A549 (cell line): ENCODE data around the gene SLC30A1. TPM values are rescaled to one million over a fixed set of nuclear protein-coding genes. Genes with fewer than 3 reads are reported as not detected.

ENCODE experiments used
- ATAC-seq, 2 experiments: fragments of 200-7000 bp in 1 of 2; fragments of >200 bp in 1 of 2; cut with Nextera tagmentation in 1 of 2; cut with Tn5 transposase in 1 of 2; 3 replicates each; pipeline versions ENCODE4 v1.8.0 to v1.9.1; 2018 to 2020; ENCODE audit warnings: mild to moderate bottlenecking in 1 of 2, moderate library complexity in 1 of 2
- CTCF ChIA-PET: fragments of 300-600 bp; sonication (Branson Sonifier 250); formaldehyde crosslinking; extraction: SDS; loops from one replicate; lab custom pipeline; 2021; ENCODE audit warnings: antibody characterized with exemption, inconsistent platforms; lab: Yijun Ruan, JAX
- POLR2A ChIA-PET: fragments of 350-600 bp; formaldehyde crosslinking; extraction: SDS; loops from one replicate; lab custom pipeline; 2021; ENCODE audit warnings: antibody characterized with exemption, inconsistent platforms; lab: Yijun Ruan, JAX
- DNase-seq, 2 experiments: peaks; one replicate each; pipeline versions ENCODE4 v3.0.0 to v3.0.0-alpha.2; 2011 to 2016; ENCODE audit warnings: low read depth in 1 of 2, low spot score in 1 of 2
- FAIRE-seq: peaks from 2 replicates; lab custom pipeline; 2011; peaks lifted over from hg19 to GRCh38; lab: Jason Lieb, UNC
- H3K27ac ChIP-seq, 2 experiments: fragments of >200 bp; sonication (Bioruptor Twin); formaldehyde crosslinking; 3 replicates each; pipeline ENCODE4 v1.5.1; 2016 to 2017
- H3K4me1 ChIP-seq: fragments of >200 bp; sonication (Bioruptor Twin); formaldehyde crosslinking; 3 replicates; pipeline ENCODE4 v1.6.1; 2016
- H3K4me2 ChIP-seq: fragments of >200 bp; sonication (Bioruptor Twin); formaldehyde crosslinking; 3 replicates; pipeline ENCODE4 v1.6.1; 2016
- H3K4me3 ChIP-seq: fragments of >200 bp; sonication (Bioruptor Twin); formaldehyde crosslinking; 3 replicates; pipeline ENCODE4 v1.5.1; 2016
- H3K9me3 ChIP-seq: fragments of >200 bp; sonication (Bioruptor Twin); formaldehyde crosslinking; 3 replicates; pipeline ENCODE4 v1.6.1; 2016
- CBX2 ChIP-seq: fragments of 200-600 bp; sonication (generic); IDR thresholded peaks from 2 replicates; pipeline ENCODE4 v1.6.1; 2016; ENCODE audit warnings: low read depth, mild to moderate bottlenecking, borderline replicate concordance
- CBX8 ChIP-seq: fragments of 200-600 bp; sonication (generic); IDR thresholded peaks from 2 replicates; pipeline ENCODE4 v1.6.1; 2016
- EHMT2 ChIP-seq: fragments of 200-600 bp; sonication (generic); IDR thresholded peaks from 2 replicates; pipeline ENCODE4 v1.6.1; 2016; ENCODE audit warnings: antibody characterized with exemption, low read depth, mild to moderate bottlenecking, moderate library complexity
- EP300 ChIP-seq, 2 experiments: fragments of >200 bp; sonication (Bioruptor Twin); formaldehyde crosslinking; IDR thresholded peaks; 2 replicates in 1 of 2; 3 replicates in 1 of 2; pipeline ENCODE4 v1.6.1; 2016 to 2017
- ESRRA ChIP-seq: fragments of 150-350 bp; IDR thresholded peaks from 2 replicates; pipeline ENCODE4 v1.6.1; 2014; ENCODE audit warnings: mild to moderate bottlenecking, low read length, borderline replicate concordance
- MAFK ChIP-seq: fragments of 450-650 bp; IDR thresholded peaks from 2 replicates; pipeline ENCODE4 v1.6.1; 2014; ENCODE audit not compliant: partially characterized antibody
- MAZ ChIP-seq: fragments of 150-350 bp; IDR thresholded peaks from 2 replicates; pipeline ENCODE4 v1.6.1; 2014; ENCODE audit warnings: antibody characterized with exemption, low read depth, low read length, borderline replicate concordance
- NFE2L2 ChIP-seq: fragments of 150-350 bp; conservative IDR thresholded peaks from 2 replicates; pipeline ENCODE4 v1.6.1; 2014; ENCODE audit warnings: low read length
- NPAS2 ChIP-seq: fragments of 250-450 bp; sonication (Bioruptor Pico); IDR thresholded peaks from 2 replicates; pipeline ENCODE4 v1.8.0; 2022; ENCODE audit warnings: mild to moderate bottlenecking, moderate library complexity, borderline replicate concordance
- NR3C1 ChIP-seq: fragments of >200 bp; sonication (Bioruptor Twin); formaldehyde crosslinking; IDR thresholded peaks from 3 replicates; pipeline ENCODE4 v1.6.1; 2017
- PHF8 ChIP-seq: fragments of 200-600 bp; sonication (generic); IDR thresholded peaks from 2 replicates; pipeline ENCODE4 v1.6.1; 2016; ENCODE audit warnings: low read depth, mild to moderate bottlenecking, antibody characterized with exemption, moderate library complexity, borderline replicate concordance
- RAD21 ChIP-seq, 2 experiments: fragments of >200 bp in 1 of 2; sonication (Bioruptor Twin) in 1 of 2; formaldehyde crosslinking in 1 of 2; IDR thresholded peaks in 1 of 2; conservative IDR thresholded peaks in 1 of 2; 2 replicates in 1 of 2; 3 replicates in 1 of 2; pipeline ENCODE4 v1.6.1; 2012 to 2018; ENCODE audit warnings: inconsistent platforms in 1 of 2
- RARB ChIP-seq: fragments of 250-450 bp; sonication (Bioruptor Pico); IDR thresholded peaks from 2 replicates; pipeline ENCODE4 v1.8.0; 2021; ENCODE audit warnings: mild to moderate bottlenecking, moderate library complexity
- SREBF2 ChIP-seq: fragments of 450-650 bp; IDR thresholded peaks from 2 replicates; pipeline ENCODE4 v1.6.1; 2014; ENCODE audit warnings: mild to moderate bottlenecking, moderate library complexity
- TP53 ChIP-seq: fragments of 250-450 bp; sonication (Bioruptor Pico); IDR thresholded peaks from 2 replicates; pipeline ENCODE4 v1.5.0; 2021; ENCODE audit warnings: mild to moderate bottlenecking, moderate library complexity
- ZC3H11A ChIP-seq: fragments of 450-650 bp; IDR thresholded peaks from 2 replicates; pipeline ENCODE4 v1.6.1; 2014; ENCODE audit warnings: antibody characterized with exemption, mild to moderate bottlenecking
- whole genome bisulfite sequencing: methylation state at CpG from one replicate; pipeline ENCODE4 v1.1.6; 2017; ENCODE audit errors: missing lambda C conversion rate; 5-methylcytosine and 5-hydroxymethylcytosine counted together
- polyA plus RNA-seq, 4 experiments: library from polyadenylated mRNA; depleted of rRNA in 3 of 4; stranded (reverse); fragments of >200 nt; fragmentation: RNase III in 1 of 4; extraction: RNeasy Plus Mini Kit Qiagen cat#74134 plus additional on column Dnase treatment in 1 of 4; gene quantifications; 2 replicates in 3 of 4; 3 replicates in 1 of 4; pipeline ENCODE4 v1.2.3, GENCODE V29; 2011 to 2017
- TF ChIP-seq, protein P1 (sequence below): fragments of 250-450 bp; sonication (Bioruptor Pico); IDR thresholded peaks from 2 replicates; pipeline ENCODE4 v1.5.0; 2020; ENCODE audit warnings: low read depth, mild to moderate bottlenecking, moderate library complexity
- TF ChIP-seq, protein P2 (sequence below): fragments of >200 bp; sonication (Bioruptor Twin); formaldehyde crosslinking; IDR thresholded peaks from 3 replicates; pipeline ENCODE4 v1.5.1; 2016

SLC30A1 gene
- polyA plus RNA-seq, 2 of the 4 experiments (the other 2 are of a cell fraction) = 20.6 to 27.0 TPM

DNA sequence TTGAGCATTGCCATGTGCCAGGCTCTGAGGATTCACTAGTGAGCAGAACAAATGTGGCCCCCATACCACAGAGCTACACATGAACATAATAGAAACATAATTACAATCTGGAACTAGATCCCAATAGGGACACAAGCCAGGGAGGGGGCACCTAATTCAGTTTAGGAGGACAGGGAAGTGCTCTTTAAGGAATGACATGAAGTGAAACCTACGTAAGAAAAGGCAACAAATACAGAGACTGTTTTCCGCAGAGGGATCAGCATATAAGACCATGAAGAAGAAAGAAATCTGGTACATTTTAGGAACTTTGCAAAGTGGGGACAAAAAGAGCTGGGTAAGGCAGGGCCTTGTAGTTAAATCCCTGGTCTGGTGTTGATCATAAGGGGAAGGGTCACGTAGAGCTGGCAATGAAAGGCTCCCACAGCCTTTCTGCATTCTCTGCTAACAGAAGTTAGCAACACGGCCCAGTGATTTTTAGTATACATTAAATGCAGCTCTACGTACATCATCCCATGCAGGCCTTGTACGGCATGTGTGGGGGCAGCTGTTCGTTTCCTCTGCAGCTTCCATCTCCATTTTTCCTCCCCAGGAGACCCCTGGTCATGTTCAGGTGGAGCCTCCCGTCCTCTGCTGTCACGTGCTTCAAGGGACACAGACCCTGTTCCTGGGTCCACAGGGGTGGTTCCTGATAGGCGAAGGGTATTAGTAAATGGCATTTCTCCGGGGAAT, 26.8 kb upstream of the SLC30A1 start:
- no peak for DNase-seq
- no peaks in the 10 kb centered on the region for H3K9me3 ChIP-seq
- ChIA-PET POLR2A (interaction anchor here (3.1 kb wide), 1 partner anchor 27 kb away, joined by 11 read pairs; the partner anchor contains the start of gene SLC30A1), CTCF (interaction anchor here (1.0 to 1.7 kb wide), 7 partner anchors 11 to 136 kb away, joined by 3 to 6 read pairs (median 4); no protein-coding TSS in a partner anchor)
- H3K4me3 ChIP-seq = no peak overlapping the region
- FAIRE-seq = no peak
- TF ChIP-seq ESRRA (no peak), SREBF2 (no peak)
- no peak overlapping the region for H3K4me2 ChIP-seq
- 87% methylated on average over 11 of the region's 11 CpGs for WGBS
- no peak overlapping the region for H3K27ac ChIP-seq
- peaks cover 27% of the 10 kb centered on the region for H3K4me1 ChIP-seq
- ATAC-seq = no peak

DNA sequence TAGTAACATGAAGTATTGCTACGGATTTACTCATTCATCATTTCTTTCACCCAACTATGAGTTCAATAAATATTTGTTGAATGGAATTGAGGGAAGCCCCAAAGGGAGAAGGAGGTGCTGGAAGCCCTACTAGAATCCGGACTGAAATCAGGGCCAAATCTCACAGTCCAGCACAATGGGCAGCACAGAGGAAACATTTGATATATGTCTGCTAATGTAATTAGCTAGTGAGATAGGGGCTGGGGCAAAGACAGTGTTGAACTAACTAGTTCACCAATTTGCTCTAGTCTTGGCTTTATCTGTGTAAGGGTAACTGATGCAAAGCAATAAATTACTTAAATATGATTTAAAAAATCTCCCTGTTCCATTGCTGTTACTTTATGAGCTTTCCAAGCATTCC, 26.1 kb upstream of the SLC30A1 start:
- TF ChIP-seq RAD21 (conservative IDR thresholded peaks at IDR 0.05 in 1 of 2, IDR thresholded peaks at IDR 0.05 in 1 of 2) (no peak), EHMT2 (no peak), TP53 (CRISPR knock-in tag) (no peak)
- DNase-seq = no peak
- peaks cover 27% of the 10 kb centered on the region for H3K4me1 ChIP-seq
- no peak for FAIRE-seq
- ATAC-seq = no peak
- WGBS = 80% methylated on average over 2 of the region's 2 CpGs
- H3K4me2 ChIP-seq = no peak overlapping the region
- no peak overlapping the region for H3K4me3 ChIP-seq
- H3K9me3 ChIP-seq = no peaks in the 10 kb centered on the region
- CTCF ChIA-PET = interaction anchor here (0.9 to 1.1 kb wide), 5 partner anchors 9 to 90 kb away, joined by 3 to 4 read pairs (median 3); no protein-coding TSS in a partner anchor
- no peak overlapping the region for H3K27ac ChIP-seq
- POLR2A ChIA-PET = interaction anchor here (3.1 kb wide), 1 partner anchor 26 kb away, joined by 11 read pairs; the partner anchor contains the start of gene SLC30A1

DNA sequence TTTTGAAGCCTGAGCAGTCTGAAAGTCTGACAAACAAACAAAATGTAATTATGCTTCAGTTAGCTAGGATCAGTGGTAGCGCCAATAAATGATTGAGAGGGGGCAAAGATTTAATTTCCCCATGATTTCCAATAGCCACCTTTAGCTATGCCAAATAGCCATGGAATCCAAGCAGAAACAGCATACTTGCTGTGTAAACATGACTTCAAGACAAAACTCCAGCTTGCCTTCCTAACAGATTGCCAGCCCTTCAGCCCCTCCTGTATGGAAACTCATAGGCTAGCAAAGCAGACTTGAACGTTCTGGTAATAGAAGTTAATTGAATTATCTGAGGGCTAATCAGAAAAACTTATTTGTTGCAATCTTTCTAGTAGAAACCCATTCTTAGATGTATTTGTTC, 25.6 kb upstream of the SLC30A1 start:
- H3K9me3 ChIP-seq = no peaks in the 10 kb centered on the region
- no peak overlapping the region for H3K4me2 ChIP-seq
- DNase-seq = no peak
- H3K27ac ChIP-seq = no peak overlapping the region
- POLR2A ChIA-PET = interaction anchor here (3.1 kb wide), 1 partner anchor 26 kb away, joined by 11 read pairs; the partner anchor contains the start of gene SLC30A1
- H3K4me1 ChIP-seq = peaks cover 24% of the 10 kb centered on the region
- CTCF ChIA-PET = interaction anchor here (0.9 to 1.1 kb wide), 3 partner anchors 8 to 16 kb away, joined by 3 read pairs; no protein-coding TSS in a partner anchor
- no peak overlapping the region for H3K4me3 ChIP-seq
- no peak for FAIRE-seq
- TF ChIP-seq ZC3H11A (no peak), NFE2L2 (no peak), PHF8 (no peak), EP300 (IDR thresholded peaks at IDR 0.05) (no peak), RARB (CRISPR knock-in tag) (no peak), RAD21 (conservative IDR thresholded peaks at IDR 0.05 in 1 of 2, IDR thresholded peaks at IDR 0.05 in 1 of 2) (no peak), NR3C1 (no peak), MAFK (no peak), CBX8 (no peak), NPAS2 (CRISPR knock-in tag) (no peak), CBX2 (no peak), MAZ (no peak)
- TF ChIP-seq, protein P1, sequence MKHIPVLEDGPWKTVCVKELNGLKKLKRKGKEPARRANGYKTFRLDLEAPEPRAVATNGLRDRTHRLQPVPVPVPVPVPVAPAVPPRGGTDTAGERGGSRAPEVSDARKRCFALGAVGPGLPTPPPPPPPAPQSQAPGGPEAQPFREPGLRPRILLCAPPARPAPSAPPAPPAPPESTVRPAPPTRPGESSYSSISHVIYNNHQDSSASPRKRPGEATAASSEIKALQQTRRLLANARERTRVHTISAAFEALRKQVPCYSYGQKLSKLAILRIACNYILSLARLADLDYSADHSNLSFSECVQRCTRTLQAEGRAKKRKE (CRISPR knock-in tag) = no peak
- TF ChIP-seq, protein P2, sequence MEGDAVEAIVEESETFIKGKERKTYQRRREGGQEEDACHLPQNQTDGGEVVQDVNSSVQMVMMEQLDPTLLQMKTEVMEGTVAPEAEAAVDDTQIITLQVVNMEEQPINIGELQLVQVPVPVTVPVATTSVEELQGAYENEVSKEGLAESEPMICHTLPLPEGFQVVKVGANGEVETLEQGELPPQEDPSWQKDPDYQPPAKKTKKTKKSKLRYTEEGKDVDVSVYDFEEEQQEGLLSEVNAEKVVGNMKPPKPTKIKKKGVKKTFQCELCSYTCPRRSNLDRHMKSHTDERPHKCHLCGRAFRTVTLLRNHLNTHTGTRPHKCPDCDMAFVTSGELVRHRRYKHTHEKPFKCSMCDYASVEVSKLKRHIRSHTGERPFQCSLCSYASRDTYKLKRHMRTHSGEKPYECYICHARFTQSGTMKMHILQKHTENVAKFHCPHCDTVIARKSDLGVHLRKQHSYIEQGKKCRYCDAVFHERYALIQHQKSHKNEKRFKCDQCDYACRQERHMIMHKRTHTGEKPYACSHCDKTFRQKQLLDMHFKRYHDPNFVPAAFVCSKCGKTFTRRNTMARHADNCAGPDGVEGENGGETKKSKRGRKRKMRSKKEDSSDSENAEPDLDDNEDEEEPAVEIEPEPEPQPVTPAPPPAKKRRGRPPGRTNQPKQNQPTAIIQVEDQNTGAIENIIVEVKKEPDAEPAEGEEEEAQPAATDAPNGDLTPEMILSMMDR = no peak
- no peak for ATAC-seq
- WGBS = 57% methylated on average over 2 of the region's 2 CpGs
